ENCODE data around the gene FAM20C. TPM values are rescaled to one million over a fixed set of nuclear protein-coding genes. Genes with fewer than 3 reads are reported as not detected.

FAM20C gene
- total and polyA plus RNA-seq, 4 donors: 17.3 to 86.9 (median 45.9) TPM

DNA sequence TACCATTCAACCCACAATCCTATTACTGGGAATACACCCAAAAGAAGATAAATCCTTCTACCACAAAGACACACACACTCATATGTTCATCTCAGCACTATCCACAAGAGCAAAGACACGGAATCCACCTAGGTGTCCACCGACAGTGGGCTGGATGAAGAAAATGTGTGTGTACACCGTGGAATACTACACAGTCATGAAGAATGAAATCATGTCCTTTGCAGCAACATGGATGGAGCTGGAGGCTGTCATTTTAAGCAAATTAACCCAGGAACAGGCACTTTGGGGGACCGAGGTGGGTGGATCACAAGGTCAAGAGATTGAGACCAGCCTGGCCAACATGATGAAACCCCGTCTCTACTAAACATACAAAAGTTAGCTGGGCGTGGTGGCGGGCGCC lies 89.3 kb downstream of the FAM20C start:
- no peak for DNase-seq
- 93 to 94% methylated on average over 8 of the region's 8 CpGs for WGBS, 2 donors
- Histone ChIP-seq H3K4me1 (ENCODE audit: control insufficient read depth in 5 of 5, insufficient read depth in 5 of 5, low read length in 5 of 5) (no peaks in the 10 kb centered on the region), H3K4me3 (no peak overlapping the region), H3K27ac (ENCODE audit: low read depth in 1 of 2, low read length in 1 of 2) (no peak overlapping the region), H3K9ac (ENCODE audit: insufficient read depth in 1 of 2, low read length in 2 of 2) (no peak overlapping the region), H3K27me3 (ENCODE audit: control insufficient read depth in 3 of 3, insufficient read depth in 3 of 3, low read length in 2 of 3) (peaks cover 0 to 25% (median 4%) of the 10 kb centered on the region in 3 donors), H3K36me3 (ENCODE audit: control insufficient read depth in 4 of 4, insufficient read depth in 4 of 4, low read length in 4 of 4) (no peaks in the 10 kb centered on the region), H3K9me3 (ENCODE audit: control insufficient read depth in 4 of 4, insufficient read depth in 3 of 4, low read length in 3 of 4) (no peaks in the 10 kb centered on the region)
- no peak for TF ChIP-seq CTCF (IDR thresholded peaks at IDR 0.05; ENCODE audit: control extremely low read depth, extremely low read depth)
- ATAC-seq (ENCODE audit: insufficient read depth, low FRiP score): no peak

GRCh38 chr7:282621-283020 lies 90.2 kb downstream of the FAM20C start:
- Histone ChIP-seq H3K9me3 (ENCODE audit: control insufficient read depth in 4 of 4, insufficient read depth in 3 of 4, low read length in 3 of 4) (no peaks in the 10 kb centered on the region), H3K4me1 (ENCODE audit: control insufficient read depth in 5 of 5, insufficient read depth in 5 of 5, low read length in 5 of 5) (no peaks in the 10 kb centered on the region), H3K27ac (ENCODE audit: low read depth in 1 of 2, low read length in 1 of 2) (no peak overlapping the region), H3K9ac (ENCODE audit: insufficient read depth in 1 of 2, low read length in 2 of 2) (no peak overlapping the region), H3K27me3 (ENCODE audit: control insufficient read depth in 3 of 3, insufficient read depth in 3 of 3, low read length in 2 of 3) (peaks cover 0 to 25% (median 7%) of the 10 kb centered on the region in 3 donors), H3K36me3 (ENCODE audit: control insufficient read depth in 4 of 4, insufficient read depth in 4 of 4, low read length in 4 of 4) (no peaks in the 10 kb centered on the region), H3K4me3 (no peak overlapping the region)
- no peak for DNase-seq
- ATAC-seq (ENCODE audit: insufficient read depth, low FRiP score): no peak
- 95 to 97% methylated on average over 25 of the region's 25 CpGs for WGBS, 2 donors
- no peak for TF ChIP-seq CTCF (IDR thresholded peaks at IDR 0.05; ENCODE audit: control extremely low read depth, extremely low read depth)

DNA sequence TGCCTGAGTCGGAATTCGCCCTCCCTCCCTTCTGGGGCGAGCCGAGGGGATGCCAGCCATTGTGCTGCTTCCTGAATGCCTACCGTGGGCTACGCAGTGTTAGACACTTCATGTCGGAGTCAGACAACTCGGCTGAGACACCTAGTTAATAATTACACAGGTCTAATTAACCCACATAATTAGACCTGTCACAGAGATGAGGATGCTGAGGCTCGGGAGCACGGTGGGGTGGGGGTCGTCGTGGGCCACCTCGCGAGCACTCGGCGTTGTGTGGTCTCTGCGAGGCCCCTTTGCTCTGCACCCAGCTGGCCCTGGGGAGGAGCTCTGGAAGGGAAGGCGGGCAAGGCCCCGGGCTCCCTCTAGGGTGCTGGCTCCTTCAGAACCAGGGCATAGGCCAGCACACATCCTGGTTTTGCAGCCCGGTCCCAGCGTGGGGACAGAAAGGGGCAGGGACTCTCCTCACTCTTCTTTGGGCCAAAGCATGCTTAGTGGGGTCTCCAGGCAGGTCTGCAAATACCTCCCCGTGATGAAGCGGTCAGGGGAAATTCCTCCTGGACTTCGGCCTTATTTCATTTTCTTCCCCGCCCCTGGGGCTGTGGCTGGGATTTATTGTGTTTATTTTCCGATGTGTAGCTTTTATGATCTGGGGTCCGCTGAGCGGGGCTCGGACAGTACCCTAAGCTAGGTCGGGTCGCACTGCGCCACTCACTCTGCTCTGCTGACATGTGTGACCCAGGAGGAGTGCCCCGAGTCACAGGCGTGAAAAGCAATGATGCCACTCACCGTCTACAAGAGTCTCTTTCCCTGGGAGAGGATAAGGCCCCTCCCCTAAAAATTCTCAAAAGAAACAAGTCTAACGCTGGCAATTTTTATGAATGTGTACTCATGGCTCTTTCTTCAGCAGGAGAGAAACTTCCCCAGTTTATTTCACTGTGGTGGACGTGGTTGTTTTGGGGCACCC lies 92.7 kb downstream of the FAM20C start:
- WGBS, 2 donors: 76 to 82% methylated on average over 37 of the region's 37 CpGs
- DNase-seq: peak in 1 of 3 donors; percentile 9
- Histone ChIP-seq H3K4me1 (ENCODE audit: control insufficient read depth in 5 of 5, insufficient read depth in 5 of 5, low read length in 5 of 5) (no peaks in the 10 kb centered on the region), H3K9me3 (ENCODE audit: control insufficient read depth in 4 of 4, insufficient read depth in 3 of 4, low read length in 3 of 4) (no peaks in the 10 kb centered on the region), H3K36me3 (ENCODE audit: control insufficient read depth in 4 of 4, insufficient read depth in 4 of 4, low read length in 4 of 4) (no peaks in the 10 kb centered on the region), H3K27ac (ENCODE audit: low read depth in 1 of 2, low read length in 1 of 2) (no peak overlapping the region), H3K4me3 (no peak overlapping the region), H3K9ac (ENCODE audit: insufficient read depth in 1 of 2, low read length in 2 of 2) (no peak overlapping the region), H3K27me3 (ENCODE audit: control insufficient read depth in 3 of 3, insufficient read depth in 3 of 3, low read length in 2 of 3) (peaks cover 0 to 46% (median 15%) of the 10 kb centered on the region in 3 donors)
- TF ChIP-seq CTCF (IDR thresholded peaks at IDR 0.05; ENCODE audit: control extremely low read depth, extremely low read depth): no peak
- ATAC-seq (ENCODE audit: insufficient read depth, low FRiP score): no peak
